Body of pancreas (tissue), 4 donors: ENCODE data around the gene DARS1.

ENCODE experiments used
- POLR2A ChIP-seq, 3 donors: fragments of 450-650 bp; IDR thresholded peaks; one replicate each; pipeline ENCODE4 v1.6.1; 2016; ENCODE audit warnings: antibody characterized with exemption in 3 of 3, mild to moderate bottlenecking in 2 of 3
- TF ChIP-seq, protein P1 (sequence below), 7 experiments: fragments of 450-650 bp in 4 of 7; fragments of 200-600 bp in 3 of 7; sonication (generic) in 3 of 7; IDR thresholded peaks; one replicate each; pipeline ENCODE4 v1.5.1; 2016 to 2019; ENCODE audit warnings: antibody characterized with exemption in 7 of 7

DNA sequence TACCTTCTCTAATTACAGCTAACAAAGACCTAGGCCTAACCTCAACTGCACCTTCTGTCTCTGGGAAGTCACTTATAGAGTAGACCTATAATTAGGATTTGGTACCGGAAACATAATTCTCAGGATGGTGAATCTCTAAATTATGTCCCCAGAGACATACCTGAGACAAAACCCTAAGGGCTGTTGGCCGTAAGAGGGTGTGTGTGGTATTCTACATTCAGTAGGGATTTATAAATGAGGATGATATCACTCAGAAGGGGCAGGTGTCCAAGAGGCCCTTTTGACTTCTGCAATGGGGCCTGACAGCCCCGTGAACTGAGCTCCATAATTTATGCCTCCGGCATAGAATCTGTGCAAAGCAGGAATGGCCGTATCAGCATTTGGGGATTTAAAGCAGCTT lies 13.5 kb upstream of the DARS1 start:
- TF ChIP-seq, protein P1, sequence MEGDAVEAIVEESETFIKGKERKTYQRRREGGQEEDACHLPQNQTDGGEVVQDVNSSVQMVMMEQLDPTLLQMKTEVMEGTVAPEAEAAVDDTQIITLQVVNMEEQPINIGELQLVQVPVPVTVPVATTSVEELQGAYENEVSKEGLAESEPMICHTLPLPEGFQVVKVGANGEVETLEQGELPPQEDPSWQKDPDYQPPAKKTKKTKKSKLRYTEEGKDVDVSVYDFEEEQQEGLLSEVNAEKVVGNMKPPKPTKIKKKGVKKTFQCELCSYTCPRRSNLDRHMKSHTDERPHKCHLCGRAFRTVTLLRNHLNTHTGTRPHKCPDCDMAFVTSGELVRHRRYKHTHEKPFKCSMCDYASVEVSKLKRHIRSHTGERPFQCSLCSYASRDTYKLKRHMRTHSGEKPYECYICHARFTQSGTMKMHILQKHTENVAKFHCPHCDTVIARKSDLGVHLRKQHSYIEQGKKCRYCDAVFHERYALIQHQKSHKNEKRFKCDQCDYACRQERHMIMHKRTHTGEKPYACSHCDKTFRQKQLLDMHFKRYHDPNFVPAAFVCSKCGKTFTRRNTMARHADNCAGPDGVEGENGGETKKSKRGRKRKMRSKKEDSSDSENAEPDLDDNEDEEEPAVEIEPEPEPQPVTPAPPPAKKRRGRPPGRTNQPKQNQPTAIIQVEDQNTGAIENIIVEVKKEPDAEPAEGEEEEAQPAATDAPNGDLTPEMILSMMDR (IDR thresholded peaks at IDR 0.05): no peak
- no peak for TF ChIP-seq POLR2A (IDR thresholded peaks at IDR 0.05)
